Activated CD4-positive, alpha-beta T cell treated with anti-CD3 and anti-CD28 coated beads, Interleukin-2, amount 10 ng/mL, durations not matched to agents 24 days and 14 days (primary cell): Measurements from ENCODE around the gene CFP. TPM values are rescaled to one million over a fixed set of nuclear protein-coding genes. Genes with fewer than 3 reads are reported as not detected.

Experiments used
- total RNA-seq: library from RNA; stranded (reverse); gene quantifications from 2 replicates; pipeline ENCODE4 v1.2.3, GENCODE V29; 2022

Gene CFP
- total RNA-seq, 1 donor from 2014 or later: 4.0 TPM

Other genes starting within 250 kb of the CFP start
- gene ZNF41, start 146.7 kb downstream of the CFP start, total RNA-seq: 10.0 and 10.5 TPM in 2 replicates
- gene ARAF, start 68.7 kb downstream of the CFP start, total RNA-seq: 77.3 and 78.9 TPM in 2 replicates
- 65.2 and 65.6 TPM in 2 replicates for gene TIMP1, start 47.5 kb downstream of the CFP start, total RNA-seq
- 0.49 and 0.54 TPM in 2 replicates for gene SYN1, start 10.1 kb downstream of the CFP start, total RNA-seq
- gene ELK1, start 20.6 kb upstream of the CFP start, total RNA-seq: 104 and 112 TPM in 2 replicates
- 174 and 194 TPM in 2 replicates for gene UXT, start 29.2 kb upstream of the CFP start, total RNA-seq
- gene ZNF81, start 207.0 kb upstream of the CFP start, total RNA-seq: 4.0 and 9.0 TPM in 2 replicates